CD4-positive, alpha-beta memory T cell (primary cell): ENCODE results near the gene MET. TPM values are rescaled to one million over a fixed set of nuclear protein-coding genes. Genes with fewer than 3 reads are reported as not detected.

Experiments used
- CTCF ChIA-PET: fragments of 350-600 bp; sonication (Branson Sonifier 250); formaldehyde crosslinking; loops from one replicate; lab custom pipeline; 2021; ENCODE audit warnings: inconsistent platforms; ENCODE audit not compliant: partially characterized antibody; lab: Charles Lee
- POLR2A ChIA-PET: fragments of 350-600 bp; sonication (Branson Sonifier 250); formaldehyde crosslinking; loops from one replicate; lab custom pipeline; 2021; ENCODE audit not compliant: partially characterized antibody; lab: Charles Lee
- DNase-seq, 5 donors: peaks; one replicate each; pipeline versions ENCODE4 v3.0.0 to v3.0.0-alpha.2; 2020 to 2022; ENCODE audit warnings: mixed read lengths in 1 of 5
- H3K27ac ChIP-seq: one replicate; pipeline ENCODE4 v1.7.0; 2013; ENCODE audit warnings: low read depth, low read length
- H3K27me3 ChIP-seq: 2 replicates; pipeline ENCODE4 v1.7.0; 2013; ENCODE audit warnings: mild to moderate bottlenecking, low read length, moderate library complexity; ENCODE audit not compliant: insufficient read depth
- H3K36me3 ChIP-seq: 2 replicates; pipeline ENCODE4 v1.7.0; 2013; ENCODE audit warnings: mild to moderate bottlenecking, low read length, moderate library complexity; ENCODE audit not compliant: insufficient read depth
- H3K4me1 ChIP-seq: 2 replicates; pipeline ENCODE4 v1.7.0; 2013; ENCODE audit warnings: mild to moderate bottlenecking, low read length, moderate library complexity; ENCODE audit not compliant: insufficient read depth
- H3K4me3 ChIP-seq, 2 donors: one replicate each; pipeline ENCODE4 v1.7.0; 2013; ENCODE audit warnings: low read length in 2 of 2, mild to moderate bottlenecking in 1 of 2
- H3K9me3 ChIP-seq, 2 donors: one replicate each; pipeline ENCODE4 v1.7.0; 2013; ENCODE audit warnings: low read length in 2 of 2, control low read depth in 1 of 2; ENCODE audit not compliant: control insufficient read depth in 1 of 2
- H3K27ac Mint-ChIP-seq, 7 donors: one replicate each; pipeline ENCODE4 v1.8.0; 2020 to 2021; ENCODE audit warnings: mixed read lengths in 7 of 7, mild to moderate bottlenecking in 6 of 7, inconsistent platforms in 3 of 7, moderate library complexity in 3 of 7
- H3K27me3 Mint-ChIP-seq, 2 donors: one replicate each; pipeline ENCODE4 v1.8.0; 2020 to 2021; ENCODE audit warnings: mixed read lengths in 2 of 2
- H3K36me3 Mint-ChIP-seq, 2 donors: one replicate each; pipeline ENCODE4 v1.8.0; 2020 to 2021; ENCODE audit warnings: mixed read lengths in 2 of 2, inconsistent platforms in 1 of 2, mild to moderate bottlenecking in 1 of 2
- H3K4me1 Mint-ChIP-seq, 4 donors: one replicate each; pipeline ENCODE4 v1.8.0; 2020 to 2021; ENCODE audit warnings: mixed read lengths in 4 of 4, mild to moderate bottlenecking in 1 of 4
- H3K4me3 Mint-ChIP-seq, 8 donors: one replicate each; pipeline ENCODE4 v1.8.0; 2020 to 2021; ENCODE audit warnings: mixed read lengths in 8 of 8, mild to moderate bottlenecking in 7 of 8, moderate library complexity in 6 of 8, inconsistent platforms in 3 of 8
- H3K9me3 Mint-ChIP-seq, 8 donors: one replicate each; pipeline ENCODE4 v1.8.0; 2020 to 2021; ENCODE audit warnings: mixed read lengths in 8 of 8, mild to moderate bottlenecking in 5 of 8, inconsistent platforms in 3 of 8, moderate library complexity in 1 of 8
- intact Hi-C: fragments of 100-400 bp; cut with micrococcal nuclease; formaldehyde crosslinking; loops from one replicate; pipeline ENCODE4 v1.15.1; 2023
- polyA plus RNA-seq, 2 donors: library from polyadenylated mRNA; unstranded; fragments of 300-500 nt; fragmentation: Illumina TruSeq; gene quantifications; one replicate each; pipeline ENCODE4 v1.2.3, GENCODE V29; 2021
- total RNA-seq, 2 experiments: library from RNA; stranded (reverse); gene quantifications; one replicate each; pipeline ENCODE4 v1.2.3, GENCODE V29; 2021

Gene MET
- total and polyA plus RNA-seq, 4 experiments from 2014 or later, result 0.23 to 0.47 TPM; not detected in 2

DNA sequence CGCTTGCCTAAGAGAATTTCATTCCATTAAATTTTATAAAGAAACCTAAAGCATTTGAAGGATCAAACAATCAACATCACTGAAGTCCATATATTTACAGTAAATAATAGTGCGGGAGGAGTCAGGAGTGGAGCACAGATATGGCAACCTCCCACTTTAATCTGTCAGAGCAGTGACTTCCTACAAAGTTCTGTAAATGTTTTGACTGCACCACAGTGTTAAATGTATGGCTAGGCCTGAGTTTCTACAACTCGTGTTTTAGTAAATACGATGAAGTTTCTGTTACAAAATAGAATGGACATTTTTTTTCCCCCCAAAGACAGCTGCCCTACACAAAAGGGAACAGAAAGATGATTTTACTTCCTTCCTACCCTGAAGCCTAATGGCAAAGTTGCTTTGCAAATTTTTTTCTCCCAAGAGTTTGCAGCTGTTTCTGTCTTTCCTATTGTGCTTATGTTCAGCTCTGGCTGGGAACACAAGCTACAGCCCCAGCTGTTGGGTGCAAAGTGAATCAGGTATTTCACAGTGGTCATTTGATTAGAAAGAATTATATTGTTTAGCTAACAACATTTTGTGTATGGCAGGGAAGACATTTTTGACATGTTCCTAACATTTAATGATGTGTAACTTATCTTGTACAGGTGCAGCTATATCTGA is 62.1 kb downstream of the MET start:
- Histone ChIP-seq H3K27me3 (no peaks in the 10 kb centered on the region), H3K4me1 (no peaks in the 10 kb centered on the region), H3K4me3 (no peak overlapping the region), H3K27ac (no peak overlapping the region), H3K36me3 (no peaks in the 10 kb centered on the region), H3K9me3 (no peaks in the 10 kb centered on the region)
- Mint-ChIP-seq H3K27ac (no peak overlapping the region), H3K4me1 (no peaks in the 10 kb centered on the region), H3K4me3 (no peak overlapping the region), H3K27me3 (peaks cover 4 to 6% of the 10 kb centered on the region in 2 donors), H3K36me3 (no peaks in the 10 kb centered on the region), H3K9me3 (no peaks in the 10 kb centered on the region)
- CTCF ChIA-PET, result no interaction called here
- POLR2A ChIA-PET, result no interaction called here
- intact Hi-C loops, result no loop called here
- DNase-seq, result no peak

DNA sequence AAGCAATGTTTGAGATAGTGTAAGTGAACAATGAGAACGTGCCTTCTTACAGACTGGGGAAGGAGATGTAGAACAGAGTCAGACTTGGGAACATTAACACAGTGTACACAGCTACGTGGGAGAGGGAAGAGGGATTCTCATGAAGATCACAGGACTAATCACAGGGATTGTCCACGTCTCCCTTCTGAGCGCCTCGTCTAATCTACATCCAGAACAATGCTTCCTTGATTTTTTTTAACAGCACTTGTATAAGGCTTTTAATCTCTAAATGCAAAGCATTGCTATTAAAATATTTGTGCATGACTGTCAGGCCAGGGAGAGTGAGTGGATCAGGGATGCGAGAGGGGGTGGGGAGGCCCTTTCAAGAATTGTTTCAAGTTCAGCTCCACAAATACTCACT is 62.7 kb downstream of the MET start:
- no peaks in the 10 kb centered on the region for H3K36me3 Mint-ChIP-seq
- intact Hi-C loops, result no loop called here
- H3K27me3 Mint-ChIP-seq, result peaks cover 4 to 6% of the 10 kb centered on the region in 2 donors
- Histone ChIP-seq H3K36me3 (no peaks in the 10 kb centered on the region), H3K27ac (no peak overlapping the region), H3K9me3 (no peaks in the 10 kb centered on the region), H3K27me3 (no peaks in the 10 kb centered on the region), H3K4me3 (no peak overlapping the region), H3K4me1 (no peaks in the 10 kb centered on the region)
- no peak overlapping the region for H3K4me3 Mint-ChIP-seq
- POLR2A ChIA-PET, result no interaction called here
- no peaks in the 10 kb centered on the region for H3K4me1 Mint-ChIP-seq
- no peaks in the 10 kb centered on the region for H3K9me3 Mint-ChIP-seq
- no peak overlapping the region for H3K27ac Mint-ChIP-seq
- no peak for DNase-seq
- CTCF ChIA-PET, result no interaction called here

DNA sequence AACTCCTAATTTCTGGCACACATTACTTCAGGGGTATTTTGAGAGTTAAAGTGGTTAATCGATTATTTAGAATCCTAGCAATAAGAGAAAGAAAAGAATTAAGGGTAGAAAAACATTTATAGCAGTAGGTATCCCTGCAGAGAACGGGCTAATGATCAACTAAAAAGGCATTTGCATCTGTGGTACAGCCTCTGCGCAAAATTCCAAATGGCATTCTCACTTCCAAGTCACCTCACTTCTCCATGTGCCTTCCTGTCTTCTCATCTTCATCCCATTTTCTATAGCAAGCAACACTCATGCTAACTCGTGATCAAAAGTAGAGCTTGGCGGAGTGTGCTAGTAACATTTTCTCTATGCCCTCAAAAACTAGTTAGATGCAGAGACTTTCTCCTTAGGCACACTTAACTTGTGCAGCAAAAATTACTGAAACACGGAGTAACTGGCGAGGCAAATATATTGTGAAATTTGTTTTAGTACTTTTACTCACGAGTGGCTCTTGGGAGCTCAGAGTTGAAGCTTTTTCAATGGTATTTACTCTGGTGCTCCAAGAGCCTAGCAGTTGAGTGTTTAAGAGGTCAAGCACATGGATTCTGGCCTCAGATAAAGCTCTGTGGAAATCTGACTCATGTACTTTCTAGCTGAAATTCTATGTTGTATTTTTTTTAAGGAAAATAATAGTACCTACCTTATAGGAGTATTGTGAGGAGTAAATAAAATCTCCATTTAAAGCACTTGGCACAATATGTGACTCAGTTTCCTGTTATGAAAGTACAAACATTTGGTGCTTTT is 65.1 kb downstream of the MET start:
- H3K27me3 ChIP-seq, result no peaks in the 10 kb centered on the region
- Mint-ChIP-seq H3K9me3 (no peaks in the 10 kb centered on the region), H3K4me3 (no peak overlapping the region), H3K27me3 (peaks cover 8 to 9% of the 10 kb centered on the region in 2 donors), H3K4me1 (no peaks in the 10 kb centered on the region), H3K36me3 (no peaks in the 10 kb centered on the region), H3K27ac (no peak overlapping the region)
- intact Hi-C loops, result no loop called here
- H3K36me3 ChIP-seq, result no peaks in the 10 kb centered on the region
- no peaks in the 10 kb centered on the region for H3K4me1 ChIP-seq
- DNase-seq, result no peak
- POLR2A ChIA-PET, result no interaction called here
- CTCF ChIA-PET, result no interaction called here
- H3K27ac ChIP-seq, result no peak overlapping the region
- H3K4me3 ChIP-seq, result no peak overlapping the region
- H3K9me3 ChIP-seq, result no peaks in the 10 kb centered on the region

DNA sequence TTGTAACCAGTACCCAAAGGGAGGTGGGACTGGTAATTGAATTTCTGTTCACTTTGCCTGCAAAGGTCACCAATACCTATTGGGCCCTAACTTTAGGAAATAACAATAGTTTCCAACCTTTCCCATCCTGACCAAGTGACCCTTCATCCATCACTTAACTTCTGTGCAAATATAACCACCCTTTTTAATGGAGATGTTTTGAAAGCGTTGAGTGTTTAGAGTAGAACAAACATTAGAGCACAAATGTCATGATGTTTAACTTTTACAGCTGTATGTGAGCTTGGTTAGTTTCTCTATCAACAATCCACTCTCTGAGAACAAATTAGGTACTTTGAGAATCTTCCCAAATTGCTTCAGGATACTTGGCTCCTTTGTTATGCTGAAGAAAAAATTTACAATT is 66.4 kb downstream of the MET start:
- H3K4me1 Mint-ChIP-seq, result no peaks in the 10 kb centered on the region
- H3K27ac ChIP-seq, result no peak overlapping the region
- H3K27ac Mint-ChIP-seq, result no peak overlapping the region
- H3K9me3 Mint-ChIP-seq, result peaks cover 0 to 3% (median 0%) of the 10 kb centered on the region in 8 donors
- no peak for DNase-seq
- H3K4me3 ChIP-seq, result no peak overlapping the region
- no peak overlapping the region for H3K4me3 Mint-ChIP-seq
- POLR2A ChIA-PET, result no interaction called here
- no peaks in the 10 kb centered on the region for H3K36me3 Mint-ChIP-seq
- no peaks in the 10 kb centered on the region for H3K36me3 ChIP-seq
- intact Hi-C loops, result no loop called here
- H3K9me3 ChIP-seq, result no peaks in the 10 kb centered on the region
- H3K4me1 ChIP-seq, result no peaks in the 10 kb centered on the region
- H3K27me3 Mint-ChIP-seq, result peaks cover 12% of the 10 kb centered on the region in 2 donors
- CTCF ChIA-PET, result no interaction called here
- no peaks in the 10 kb centered on the region for H3K27me3 ChIP-seq

DNA sequence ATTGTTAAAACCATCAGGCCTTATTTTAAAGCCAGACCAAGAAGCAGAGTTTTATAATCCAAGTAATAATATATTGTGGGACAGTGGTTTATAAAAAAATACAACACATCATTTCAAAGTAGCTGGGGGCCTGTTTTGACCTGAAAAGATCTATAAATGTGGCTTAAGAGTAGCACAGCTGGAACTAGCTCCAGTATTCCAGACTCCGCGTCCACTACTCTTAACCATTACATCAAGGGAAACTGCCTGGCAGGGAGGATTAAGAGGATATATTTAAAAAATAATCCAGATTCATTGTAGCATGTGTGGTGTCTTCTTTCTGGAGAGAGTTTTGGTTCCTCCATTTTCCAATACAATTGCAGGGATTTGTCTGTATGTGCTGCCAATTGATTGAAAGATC is 67.3 kb downstream of the MET start:
- Histone ChIP-seq H3K27me3 (no peaks in the 10 kb centered on the region), H3K27ac (no peak overlapping the region), H3K4me1 (no peaks in the 10 kb centered on the region), H3K4me3 (no peak overlapping the region), H3K36me3 (no peaks in the 10 kb centered on the region), H3K9me3 (no peaks in the 10 kb centered on the region)
- ChIA-PET CTCF (no interaction called here), POLR2A (no interaction called here)
- no peak overlapping the region for H3K4me3 Mint-ChIP-seq
- no peak for DNase-seq
- H3K4me1 Mint-ChIP-seq, result no peaks in the 10 kb centered on the region
- H3K36me3 Mint-ChIP-seq, result no peaks in the 10 kb centered on the region
- H3K27me3 Mint-ChIP-seq, result peaks cover 12 to 14% of the 10 kb centered on the region in 2 donors
- no peak overlapping the region for H3K27ac Mint-ChIP-seq
- intact Hi-C loops, result no loop called here
- peaks cover 0 to 5% (median 1%) of the 10 kb centered on the region in 8 donors for H3K9me3 Mint-ChIP-seq

DNA sequence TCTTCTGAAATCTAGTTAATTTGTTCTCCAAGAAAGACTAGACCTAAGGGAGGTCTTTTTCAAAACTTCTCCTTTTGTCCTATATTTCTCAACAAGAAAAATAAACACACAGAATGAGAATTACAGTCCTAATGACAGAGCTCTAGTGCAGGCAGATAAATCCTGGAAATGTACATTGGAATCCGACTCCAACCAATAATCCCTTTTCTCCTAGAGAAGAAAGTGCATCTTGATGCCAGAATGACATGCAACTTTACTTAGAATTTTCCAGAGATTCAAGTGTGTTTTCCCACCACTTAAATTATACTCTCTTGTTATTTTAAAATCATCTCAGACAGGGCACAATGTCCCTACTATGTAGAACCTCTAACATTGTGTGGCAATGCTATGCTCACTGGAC is 68.2 kb downstream of the MET start:
- ChIA-PET CTCF (no interaction called here), POLR2A (no interaction called here)
- Histone ChIP-seq H3K9me3 (no peaks in the 10 kb centered on the region), H3K4me3 (no peak overlapping the region), H3K36me3 (no peaks in the 10 kb centered on the region), H3K27me3 (no peaks in the 10 kb centered on the region), H3K4me1 (no peaks in the 10 kb centered on the region), H3K27ac (no peak overlapping the region)
- Mint-ChIP-seq H3K9me3 (peaks cover 0 to 8% (median 2%) of the 10 kb centered on the region in 8 donors), H3K36me3 (no peaks in the 10 kb centered on the region), H3K4me3 (no peak overlapping the region), H3K4me1 (no peaks in the 10 kb centered on the region), H3K27me3 (peaks cover 11 to 12% of the 10 kb centered on the region in 2 donors), H3K27ac (no peak overlapping the region)
- intact Hi-C loops, result no loop called here
- DNase-seq, result no peak

DNA sequence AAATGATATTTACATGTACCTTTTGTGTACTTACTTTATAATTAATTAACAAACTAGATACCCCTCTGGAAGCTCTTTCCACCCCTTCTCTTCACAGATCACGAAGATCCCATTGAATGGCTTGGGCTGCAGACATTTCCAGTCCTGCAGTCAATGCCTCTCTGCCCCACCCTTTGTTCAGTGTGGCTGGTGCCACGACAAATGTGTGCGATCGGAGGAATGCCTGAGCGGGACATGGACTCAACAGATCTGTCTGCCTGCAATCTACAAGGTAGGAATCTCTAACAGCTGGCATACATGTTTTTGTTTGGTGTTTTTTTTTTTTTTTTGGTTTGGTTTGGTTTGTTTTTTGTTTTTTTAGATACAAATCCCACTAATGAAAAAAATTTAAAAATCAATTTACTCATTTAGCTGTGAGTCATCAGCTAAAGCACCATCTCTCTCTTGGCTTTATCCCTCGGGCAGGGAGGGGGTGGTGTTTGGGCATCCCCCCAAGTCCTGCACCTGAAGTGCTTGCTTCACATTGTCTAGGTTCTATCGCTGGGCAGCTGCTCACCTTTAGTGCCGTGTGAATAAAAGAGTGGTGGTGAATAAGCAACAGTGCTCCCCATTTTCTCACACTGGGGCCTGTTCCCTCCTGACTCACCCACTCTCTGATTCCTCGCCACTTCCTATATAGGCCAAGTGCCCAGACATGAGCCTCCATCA is 68.9 kb downstream of the MET start:
- peaks cover 10 to 12% of the 10 kb centered on the region in 2 donors for H3K27me3 Mint-ChIP-seq
- Histone ChIP-seq H3K27me3 (no peaks in the 10 kb centered on the region), H3K36me3 (no peaks in the 10 kb centered on the region), H3K27ac (no peak overlapping the region), H3K9me3 (no peaks in the 10 kb centered on the region), H3K4me1 (no peaks in the 10 kb centered on the region), H3K4me3 (no peak overlapping the region)
- H3K27ac Mint-ChIP-seq, result no peak overlapping the region
- H3K4me1 Mint-ChIP-seq, result no peaks in the 10 kb centered on the region
- intact Hi-C loops, result no loop called here
- peaks cover 0 to 8% (median 3%) of the 10 kb centered on the region in 8 donors for H3K9me3 Mint-ChIP-seq
- no peak for DNase-seq
- H3K36me3 Mint-ChIP-seq, result no peaks in the 10 kb centered on the region
- H3K4me3 Mint-ChIP-seq, result no peak overlapping the region
- POLR2A ChIA-PET, result no interaction called here
- CTCF ChIA-PET, result no interaction called here
